ENCODE results near the gene SNRPD3.
A peak's percentile ranks its signal among the peaks of the same experiment; 100 is the strongest.

The SNRPD3 gene

DNA sequence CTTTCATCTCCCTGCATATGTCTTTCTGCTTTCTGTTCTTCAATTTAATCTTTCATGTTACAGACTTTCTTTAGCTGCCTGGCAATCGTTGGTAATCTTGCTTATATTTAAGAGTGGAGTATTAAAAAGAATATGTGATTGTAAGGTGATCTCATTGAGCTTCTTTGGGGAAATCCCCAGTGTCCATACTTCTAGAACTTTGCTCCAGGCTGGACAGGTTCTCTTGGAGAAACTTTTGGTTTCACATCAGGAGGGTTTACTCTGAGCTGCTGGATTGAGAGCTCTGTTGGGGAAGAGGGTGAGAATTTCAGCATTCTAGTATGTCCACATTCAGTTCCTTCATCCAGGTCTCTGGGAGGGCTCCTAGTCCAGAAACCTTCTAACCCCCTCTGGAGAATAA is 21.0 kb downstream of the SNRPD3 start:
- DNase-seq, result no peak

GRCh38 chr22:24578355-24579257 is 22.8 kb downstream of the SNRPD3 start:
- no peak for DNase-seq

- DNase-seq, result no peak
Measured at GRCh38 chr22:24579258-24579601, 23.4 kb downstream of the SNRPD3 start.

DNA sequence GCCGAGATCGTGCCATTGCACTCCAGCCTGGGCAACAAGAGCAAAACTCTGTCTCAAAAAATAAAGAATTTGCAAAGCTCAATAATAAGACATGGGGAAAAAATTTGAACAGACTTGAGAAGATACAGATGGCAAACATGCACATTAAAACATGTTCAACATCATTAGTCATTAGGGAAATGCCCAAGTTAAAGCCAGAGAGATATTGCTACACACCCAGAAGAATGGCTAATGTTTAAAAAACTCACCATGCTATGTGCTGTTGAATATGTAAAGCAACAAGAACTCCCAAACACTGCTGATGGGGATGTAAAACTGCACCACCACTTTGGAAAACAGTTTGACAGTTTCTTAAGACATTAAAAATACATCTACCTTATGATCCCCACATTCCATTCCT is 24.5 kb downstream of the SNRPD3 start:
- DNase-seq, result no peak

DNA sequence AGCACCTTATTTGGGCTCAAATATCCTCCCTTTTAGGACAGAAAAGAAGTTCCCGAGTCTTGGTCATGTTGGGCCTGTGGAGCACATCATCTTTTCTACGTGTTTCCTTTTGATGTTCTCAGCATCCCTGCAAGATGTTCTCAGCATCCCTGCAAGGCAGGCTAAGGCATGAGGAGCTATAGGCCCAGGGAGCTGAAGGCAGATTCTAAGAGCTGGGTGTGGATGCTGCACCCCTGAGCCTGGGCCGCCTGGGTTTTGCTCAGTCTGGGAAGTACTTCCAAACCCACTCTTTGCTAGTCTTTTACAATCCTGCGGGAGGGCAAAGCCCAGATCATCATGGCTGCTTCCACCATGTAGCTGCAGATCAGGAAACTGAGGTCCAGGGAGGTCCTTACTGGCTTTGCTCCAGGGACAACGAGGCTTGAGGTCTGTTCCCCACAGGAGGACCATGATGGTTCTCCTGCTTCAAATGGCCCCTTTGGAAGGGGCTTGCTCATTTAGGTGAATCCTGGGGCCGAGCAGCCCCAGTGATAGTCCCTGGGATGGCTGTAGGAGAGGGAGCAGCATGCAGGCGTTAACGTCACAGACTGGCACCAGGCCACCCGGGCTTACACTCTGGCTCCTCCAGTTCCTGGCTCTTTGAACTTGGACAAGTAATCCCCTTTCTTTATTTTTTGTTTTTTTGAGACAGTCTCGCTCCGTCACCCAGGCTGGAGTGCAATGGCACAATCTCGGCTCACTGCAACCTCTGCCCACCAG is 26.4 kb downstream of the SNRPD3 start:
- no peak for DNase-seq

DNA sequence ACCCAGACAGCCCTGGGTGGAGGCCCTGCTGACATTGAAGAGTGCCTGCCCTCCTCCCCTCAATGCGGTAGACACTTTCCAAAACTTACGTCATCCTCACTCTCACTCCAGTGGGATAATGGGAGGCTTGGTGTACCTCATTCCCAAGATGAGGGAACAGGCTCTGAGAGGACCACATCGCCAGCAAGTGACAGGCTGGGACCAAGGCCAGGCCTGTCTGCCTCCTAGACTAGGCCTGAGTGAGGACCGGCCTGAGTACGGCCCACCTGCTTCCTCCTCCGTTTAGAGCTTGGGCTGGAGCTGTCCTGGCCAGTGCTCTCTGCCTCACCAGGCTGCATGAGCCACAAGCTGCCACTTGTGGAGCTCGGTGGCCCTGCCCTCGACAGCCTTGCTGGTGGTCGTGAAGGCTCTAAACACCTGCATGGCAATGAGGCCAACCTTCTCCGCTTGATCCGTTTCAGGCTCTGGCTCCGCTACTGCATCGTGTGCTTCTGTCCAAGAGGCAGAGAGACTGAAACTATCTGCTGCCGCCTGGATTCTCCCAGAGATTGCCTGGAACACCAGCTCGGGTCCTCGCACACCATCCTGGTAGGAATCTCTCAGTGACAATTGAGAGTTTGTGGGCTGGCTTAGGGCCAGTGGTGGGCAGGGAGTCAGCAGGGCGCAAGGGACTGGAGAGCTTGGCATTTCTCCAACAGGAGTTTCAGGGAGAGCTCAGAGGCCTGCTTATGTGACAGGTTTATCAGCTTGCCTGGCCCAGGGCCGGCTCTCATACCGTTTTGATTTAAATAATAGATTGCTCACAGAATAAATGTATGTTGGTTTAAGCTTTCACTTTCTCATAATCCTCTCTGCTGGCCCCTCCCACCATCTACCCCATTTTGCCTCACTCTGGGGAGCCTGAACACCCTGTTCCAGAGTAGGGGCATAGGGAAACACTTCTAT is 27.7 kb downstream of the SNRPD3 start:
- no peak for DNase-seq

GRCh38 chr22:24584166-24584790 is 28.5 kb downstream of the SNRPD3 start:
- DNase-seq, result no peak

- DNase-seq, result no peak
Measured at GRCh38 chr22:24584871-24585411, 29.1 kb downstream of the SNRPD3 start.

DNA sequence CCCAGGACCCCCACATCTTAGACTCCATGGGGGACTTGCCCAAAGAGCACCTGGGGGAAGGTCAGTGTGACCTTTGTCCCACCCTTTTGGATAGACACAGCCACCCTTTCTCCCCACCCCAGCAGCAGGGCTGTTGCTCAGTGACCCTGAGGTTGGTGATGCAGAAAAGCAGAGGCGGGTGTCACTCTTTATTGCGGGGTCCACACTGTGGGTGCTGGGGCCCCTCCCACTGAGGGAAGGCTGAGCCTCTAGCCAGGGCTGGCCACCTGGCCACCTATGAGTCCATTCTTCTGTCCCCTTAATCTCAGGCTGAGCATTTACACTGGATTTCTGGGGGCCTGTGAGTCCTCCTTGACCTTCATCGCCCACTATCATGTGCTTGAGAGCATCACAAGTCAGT is 29.7 kb downstream of the SNRPD3 start:
- DNase-seq, result no peak

DNA sequence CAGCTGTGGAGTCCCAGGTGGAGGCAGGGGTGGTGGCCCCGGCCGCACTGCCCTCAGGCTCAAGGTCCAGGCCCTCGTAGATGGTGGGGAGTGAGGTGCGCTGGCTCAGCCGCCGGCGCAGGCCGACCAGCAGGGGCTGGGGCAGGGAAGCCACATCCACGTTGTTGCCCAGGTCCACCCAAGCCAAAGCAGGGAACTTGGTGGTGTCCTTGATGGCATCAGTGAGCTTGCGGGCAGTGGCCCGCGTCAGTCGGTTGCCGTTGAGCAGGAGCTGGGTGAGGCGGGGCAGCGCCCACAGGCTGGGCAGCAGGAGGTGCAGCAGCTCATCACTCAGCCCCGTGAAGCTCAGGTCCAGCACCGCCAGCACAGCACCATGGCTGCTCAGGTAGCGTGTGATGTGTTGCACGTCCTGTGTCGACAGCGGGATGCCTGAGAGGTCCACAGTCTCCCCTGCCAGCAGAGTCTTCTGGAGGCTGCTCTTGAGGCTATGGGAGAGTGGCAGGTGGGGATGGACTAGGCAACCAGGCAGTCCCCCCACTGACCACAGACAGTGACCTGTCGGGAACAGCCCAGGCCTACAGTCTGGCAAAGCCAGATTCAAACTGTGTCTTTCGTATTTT is 30.2 kb downstream of the SNRPD3 start:
- DNase-seq, result no peak

DNA sequence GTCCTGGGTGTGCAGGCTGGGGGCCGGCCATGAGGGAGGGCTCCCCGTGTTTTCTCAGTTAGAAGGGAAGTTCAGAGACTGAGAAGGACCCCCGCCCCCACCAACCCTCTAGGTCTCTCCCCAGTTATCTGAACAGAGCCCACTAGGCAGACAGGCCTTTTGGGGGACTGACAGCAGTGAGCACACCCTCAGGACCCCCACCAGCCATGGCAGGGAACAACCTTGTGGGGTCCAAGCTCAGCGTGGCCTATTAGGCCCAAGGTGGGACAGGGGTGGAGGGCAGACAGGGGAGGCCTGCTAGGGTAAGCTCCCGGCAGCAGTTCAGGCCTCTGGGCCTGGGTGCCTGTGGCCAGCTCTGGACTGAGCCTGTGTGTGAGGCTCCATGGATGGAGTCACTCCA is 31.5 kb downstream of the SNRPD3 start:
- DNase-seq, result no peak

DNA sequence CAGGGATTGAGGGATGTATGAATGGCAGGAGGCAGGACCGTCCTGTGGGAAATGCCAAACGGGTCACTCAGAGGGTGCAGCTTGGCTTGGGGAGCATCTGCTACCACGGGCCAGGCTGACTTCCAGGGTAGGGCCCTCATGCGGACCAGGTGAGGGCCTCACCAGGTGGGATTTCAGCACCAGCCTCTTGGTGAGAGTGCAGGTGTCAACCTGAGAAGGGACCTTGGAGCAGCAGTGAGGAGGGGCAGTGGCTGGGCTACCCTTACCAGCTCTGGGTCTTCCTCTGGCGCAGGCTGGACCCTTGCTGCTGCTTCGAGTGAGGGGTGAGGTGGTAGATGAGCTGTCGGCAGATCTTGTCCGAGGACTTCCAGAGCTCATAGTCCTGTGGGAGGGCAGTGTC is 32.1 kb downstream of the SNRPD3 start:
- no peak for DNase-seq

DNA sequence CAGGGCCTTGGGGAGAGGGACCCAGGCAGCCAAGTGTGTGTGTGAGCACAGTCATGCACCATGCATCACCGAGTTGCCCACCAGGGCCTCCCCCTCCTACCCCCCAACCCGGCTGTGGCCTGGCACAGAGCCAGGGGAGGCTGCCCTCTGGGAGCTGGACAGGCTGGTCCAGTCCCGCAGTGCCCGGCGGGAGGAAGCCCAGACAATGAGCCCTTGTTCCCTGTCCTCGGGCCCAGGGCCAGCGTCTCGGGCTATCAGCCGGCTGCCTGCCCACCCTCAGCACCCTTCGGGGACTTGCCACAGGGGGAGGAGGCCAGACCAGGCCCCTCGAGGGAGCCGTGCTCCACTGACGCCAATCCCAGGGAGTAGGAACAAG is 32.6 kb downstream of the SNRPD3 start:
- no peak for DNase-seq

DNA sequence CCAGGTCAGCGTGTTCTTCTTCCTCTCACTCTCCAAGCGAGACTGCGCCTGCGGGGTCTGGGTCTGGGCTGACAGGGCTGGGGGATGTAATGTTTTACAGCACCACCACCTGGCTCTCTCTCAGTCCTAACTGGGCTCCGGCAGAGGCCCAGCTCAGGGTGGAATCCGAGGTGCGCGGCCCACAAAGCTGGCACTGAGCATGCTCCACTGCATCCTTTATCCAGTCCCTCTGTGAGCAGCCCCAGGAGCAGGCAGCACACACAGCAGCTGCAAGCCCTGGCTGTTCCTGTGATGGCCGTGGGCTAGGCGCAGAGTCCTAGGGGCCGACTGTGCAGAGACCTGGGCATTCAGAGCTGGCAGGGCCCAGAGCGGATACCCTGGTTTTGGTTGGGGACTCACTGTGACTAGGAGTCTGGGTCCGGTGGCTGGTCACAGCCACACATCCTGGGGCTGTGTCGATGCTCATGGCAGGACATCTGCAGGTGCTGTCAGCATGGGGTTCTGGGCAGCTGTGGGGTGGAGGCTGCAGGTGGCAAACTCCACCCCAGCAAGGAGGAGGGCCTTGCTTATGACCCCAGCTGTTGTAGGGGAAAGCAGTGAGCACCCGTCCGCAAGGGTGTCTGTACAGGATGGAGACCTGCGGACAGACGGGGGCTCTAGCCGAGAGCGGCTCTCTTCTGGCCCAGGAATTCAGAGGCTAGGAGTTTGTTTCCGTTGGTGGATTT is 33.1 kb downstream of the SNRPD3 start:
- DNase-seq, result no peak

- DNase-seq, result no peak
Measured at GRCh38 chr22:24589518-24590030, 33.8 kb downstream of the SNRPD3 start.

GRCh38 chr22:24590596-24591173 is 34.9 kb downstream of the SNRPD3 start:
- DNase-seq, result no peak

GRCh38 chr22:24591286-24591830 is 35.6 kb downstream of the SNRPD3 start:
- DNase-seq, result no peak

- no peak for DNase-seq
Measured at GRCh38 chr22:24592058-24592850, 36.5 kb downstream of the SNRPD3 start.

- peak; percentile 28 for DNase-seq
Measured at GRCh38 chr22:24592851-24593558, 37.2 kb downstream of the SNRPD3 start, which contains the start of gene LRRC75B. TSS of gene LRRC75B (minus strand) at chr22:24593073. CDS start at chr22:24593039, 34 bp downstream.

All from NCI-H2227 treated with DMSO at 0.1 percent for 48 hours (cell line).